ENCODE data around the gene EML6.

The EML6 gene

DNA sequence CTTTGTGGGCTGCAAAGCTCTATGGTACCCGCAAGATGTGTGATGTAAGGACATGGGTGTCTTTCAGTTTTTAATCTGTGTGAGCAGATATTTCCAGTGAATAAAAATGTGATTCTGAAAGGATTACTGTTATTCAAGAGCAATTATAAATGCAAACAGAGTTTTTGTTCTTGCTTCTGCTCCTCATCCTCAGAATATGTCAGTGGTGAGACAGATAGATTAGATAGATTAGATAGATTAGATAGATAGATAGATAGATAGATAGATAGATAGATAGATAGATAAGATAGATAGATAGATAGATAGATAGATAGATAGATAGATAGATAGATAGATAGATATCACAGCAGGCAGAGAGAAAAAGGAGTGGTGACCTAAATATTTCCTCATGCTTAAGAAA lies 184.2 kb downstream of the EML6 start:
- Histone ChIP-seq H3K4ac (ENCODE audit: low read depth, low read length) (no peak overlapping the region), H2BK5ac (ENCODE audit: low read length) (no peak overlapping the region), H3K79me2 (ENCODE audit: control insufficient read depth, insufficient read depth, low read length) (no peaks in the 10 kb centered on the region), H3K4me1 (ENCODE audit: control insufficient read depth, low read depth, low read length) (peaks cover 1% of the 10 kb centered on the region), H3K23ac (ENCODE audit: low read length) (no peak overlapping the region), H3K79me1 (ENCODE audit: low read length) (no peaks in the 10 kb centered on the region), H3K27me3 (ENCODE audit: insufficient read depth, low read length, poor library complexity) (no peaks in the 10 kb centered on the region), H3K4me3 (ENCODE audit: low read length) (no peak overlapping the region), H3K27ac (ENCODE audit: low read depth, low read length) (no peak overlapping the region), H3K4me2 (ENCODE audit: low read length) (no peak overlapping the region), H4K8ac (ENCODE audit: low read depth, low read length) (no peak overlapping the region), H3K36me3 (ENCODE audit: control insufficient read depth, insufficient read depth, low read length) (no peaks in the 10 kb centered on the region), H2BK15ac (replicated peaks; ENCODE audit: low read depth) (no peak overlapping the region), H2AK5ac (ENCODE audit: low read length) (no peak overlapping the region), H2BK120ac (ENCODE audit: low read depth, low read length) (no peak overlapping the region), H3K18ac (ENCODE audit: low read length) (no peak overlapping the region), H4K5ac (ENCODE audit: low read length) (no peak overlapping the region), H3K9ac (ENCODE audit: low read length) (no peak overlapping the region), H3K56ac (ENCODE audit: low read length) (no peak overlapping the region)
- WGBS (ENCODE audit: extremely low coverage, insufficient coverage, low lambda C conversion rate): no CpG with 5 or more reads among the region's 1 CpG
- DNase-seq: no peak

DNA sequence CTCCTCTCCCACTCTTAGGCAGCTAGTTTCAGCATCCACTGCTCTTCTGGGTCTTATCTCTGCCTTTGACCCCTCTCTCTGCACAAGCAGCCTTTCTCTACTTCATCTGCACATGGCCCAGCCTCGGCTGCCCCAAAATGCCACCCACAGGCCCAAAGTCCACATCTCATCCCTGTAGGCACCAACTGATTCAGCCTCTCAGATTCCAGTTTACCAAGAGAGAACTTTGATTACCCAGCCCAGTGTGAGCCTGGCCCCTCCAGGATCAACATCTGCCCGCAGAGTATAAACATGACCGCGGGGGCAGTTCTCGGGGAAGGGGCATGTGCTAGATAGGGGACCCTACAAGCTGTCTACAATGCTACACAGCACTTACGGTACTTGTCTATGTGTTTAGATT lies 185.1 kb downstream of the EML6 start:
- no peak for DNase-seq

DNA sequence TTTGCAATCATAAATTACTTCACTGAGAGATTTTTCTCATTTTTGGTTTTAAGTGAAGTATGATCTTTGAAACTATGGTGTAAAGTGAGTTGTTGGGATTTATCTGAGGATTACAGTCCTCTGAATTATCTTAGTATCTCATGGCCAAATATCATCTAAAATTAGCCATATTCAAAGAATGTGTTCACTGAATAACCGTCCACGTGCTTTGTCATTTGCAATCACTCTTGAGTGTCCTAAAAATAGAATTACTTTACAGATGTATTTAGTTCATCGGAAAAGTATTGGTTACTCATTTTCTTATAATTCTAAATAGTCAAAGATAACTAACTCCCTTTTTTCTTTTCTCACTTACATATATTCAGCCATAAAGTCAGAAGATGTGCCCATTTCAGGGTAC lies 185.5 kb downstream of the EML6 start:
- no peak overlapping the region for H2BK120ac ChIP-seq (ENCODE audit: low read depth, low read length)
- no peak overlapping the region for H3K4ac ChIP-seq (ENCODE audit: low read depth, low read length)
- no peak overlapping the region for H2BK15ac ChIP-seq (replicated peaks; ENCODE audit: low read depth)
- no peak overlapping the region for H2AK5ac ChIP-seq (ENCODE audit: low read length)
- no peak overlapping the region for H3K27ac ChIP-seq (ENCODE audit: low read depth, low read length)
- H3K79me2 ChIP-seq (ENCODE audit: control insufficient read depth, insufficient read depth, low read length): no peaks in the 10 kb centered on the region
- peaks cover 1% of the 10 kb centered on the region for H3K4me1 ChIP-seq (ENCODE audit: control insufficient read depth, low read depth, low read length)
- H3K36me3 ChIP-seq (ENCODE audit: control insufficient read depth, insufficient read depth, low read length): no peaks in the 10 kb centered on the region
- H3K4me2 ChIP-seq (ENCODE audit: low read length): no peak overlapping the region
- H2BK5ac ChIP-seq (ENCODE audit: low read length): no peak overlapping the region
- no peak overlapping the region for H3K4me3 ChIP-seq (ENCODE audit: low read length)
- no peak overlapping the region for H3K18ac ChIP-seq (ENCODE audit: low read length)
- no peak overlapping the region for H3K23ac ChIP-seq (ENCODE audit: low read length)
- no peaks in the 10 kb centered on the region for H3K27me3 ChIP-seq (ENCODE audit: insufficient read depth, low read length, poor library complexity)
- H3K79me1 ChIP-seq (ENCODE audit: low read length): no peaks in the 10 kb centered on the region
- WGBS (ENCODE audit: extremely low coverage, insufficient coverage, low lambda C conversion rate): no CpG with 5 or more reads among the region's 3 CpGs
- no peak overlapping the region for H4K5ac ChIP-seq (ENCODE audit: low read length)
- H4K8ac ChIP-seq (ENCODE audit: low read depth, low read length): no peak overlapping the region
- no peak for DNase-seq
- no peak overlapping the region for H3K56ac ChIP-seq (ENCODE audit: low read length)
- H3K9ac ChIP-seq (ENCODE audit: low read length): no peak overlapping the region

More for the DNA sequence above, 185.1 kb downstream of the EML6 start:
- H3K27me3 ChIP-seq (ENCODE audit: insufficient read depth, low read length, poor library complexity): no peaks in the 10 kb centered on the region
- H2BK5ac ChIP-seq (ENCODE audit: low read length): no peak overlapping the region
- no peak overlapping the region for H4K8ac ChIP-seq (ENCODE audit: low read depth, low read length)
- no peak overlapping the region for H3K23ac ChIP-seq (ENCODE audit: low read length)
- no CpG with 5 or more reads among the region's 6 CpGs for WGBS (ENCODE audit: extremely low coverage, insufficient coverage, low lambda C conversion rate)
- H3K18ac ChIP-seq (ENCODE audit: low read length): no peak overlapping the region
- no peaks in the 10 kb centered on the region for H3K79me2 ChIP-seq (ENCODE audit: control insufficient read depth, insufficient read depth, low read length)
- peaks cover 1% of the 10 kb centered on the region for H3K4me1 ChIP-seq (ENCODE audit: control insufficient read depth, low read depth, low read length)
- no peak overlapping the region for H2BK15ac ChIP-seq (replicated peaks; ENCODE audit: low read depth)
- H3K27ac ChIP-seq (ENCODE audit: low read depth, low read length): no peak overlapping the region
- no peak overlapping the region for H2BK120ac ChIP-seq (ENCODE audit: low read depth, low read length)
- H2AK5ac ChIP-seq (ENCODE audit: low read length): no peak overlapping the region
- no peak overlapping the region for H3K9ac ChIP-seq (ENCODE audit: low read length)
- no peaks in the 10 kb centered on the region for H3K79me1 ChIP-seq (ENCODE audit: low read length)
- H3K4me2 ChIP-seq (ENCODE audit: low read length): no peak overlapping the region
- H3K56ac ChIP-seq (ENCODE audit: low read length): no peak overlapping the region
- no peaks in the 10 kb centered on the region for H3K36me3 ChIP-seq (ENCODE audit: control insufficient read depth, insufficient read depth, low read length)
- H4K5ac ChIP-seq (ENCODE audit: low read length): no peak overlapping the region
- H3K4ac ChIP-seq (ENCODE audit: low read depth, low read length): no peak overlapping the region
- no peak overlapping the region for H3K4me3 ChIP-seq (ENCODE audit: low read length)

DNA sequence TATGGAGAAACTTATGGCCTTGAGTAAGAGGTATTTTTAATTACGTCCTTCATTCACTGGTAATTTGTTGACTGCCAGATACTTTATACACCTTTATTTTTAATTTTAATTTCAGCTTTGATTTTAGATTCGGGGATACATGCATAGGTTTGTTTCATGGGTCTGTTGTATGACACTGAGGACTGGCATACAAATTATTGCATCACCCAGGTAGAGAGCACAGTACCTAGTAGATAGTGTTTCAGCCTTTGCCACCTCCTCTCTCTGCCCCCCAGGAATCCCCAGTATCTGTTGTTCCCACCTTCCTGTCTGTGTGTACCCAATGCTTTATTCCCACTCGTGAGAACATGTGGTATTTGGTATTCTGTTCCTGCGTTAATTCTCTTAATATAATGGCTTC lies 188.8 kb downstream of the EML6 start:
- no CpG with 5 or more reads among the region's 4 CpGs for WGBS (ENCODE audit: extremely low coverage, insufficient coverage, low lambda C conversion rate)
- Histone ChIP-seq H2BK15ac (replicated peaks; ENCODE audit: low read depth) (no peak overlapping the region), H3K79me2 (ENCODE audit: control insufficient read depth, insufficient read depth, low read length) (no peaks in the 10 kb centered on the region), H2BK5ac (ENCODE audit: low read length) (no peak overlapping the region), H2AK5ac (ENCODE audit: low read length) (no peak overlapping the region), H3K18ac (ENCODE audit: low read length) (no peak overlapping the region), H3K27ac (ENCODE audit: low read depth, low read length) (no peak overlapping the region), H3K56ac (ENCODE audit: low read length) (no peak overlapping the region), H3K79me1 (ENCODE audit: low read length) (no peaks in the 10 kb centered on the region), H3K4ac (ENCODE audit: low read depth, low read length) (no peak overlapping the region), H4K5ac (ENCODE audit: low read length) (no peak overlapping the region), H3K4me1 (ENCODE audit: control insufficient read depth, low read depth, low read length) (no peaks in the 10 kb centered on the region), H3K27me3 (ENCODE audit: insufficient read depth, low read length, poor library complexity) (no peaks in the 10 kb centered on the region), H3K23ac (ENCODE audit: low read length) (no peak overlapping the region), H3K9ac (ENCODE audit: low read length) (no peak overlapping the region), H2BK120ac (ENCODE audit: low read depth, low read length) (no peak overlapping the region), H3K4me2 (ENCODE audit: low read length) (no peak overlapping the region), H3K36me3 (ENCODE audit: control insufficient read depth, insufficient read depth, low read length) (no peaks in the 10 kb centered on the region), H3K4me3 (ENCODE audit: low read length) (no peak overlapping the region), H4K8ac (ENCODE audit: low read depth, low read length) (no peak overlapping the region)
- no peak for DNase-seq

DNA sequence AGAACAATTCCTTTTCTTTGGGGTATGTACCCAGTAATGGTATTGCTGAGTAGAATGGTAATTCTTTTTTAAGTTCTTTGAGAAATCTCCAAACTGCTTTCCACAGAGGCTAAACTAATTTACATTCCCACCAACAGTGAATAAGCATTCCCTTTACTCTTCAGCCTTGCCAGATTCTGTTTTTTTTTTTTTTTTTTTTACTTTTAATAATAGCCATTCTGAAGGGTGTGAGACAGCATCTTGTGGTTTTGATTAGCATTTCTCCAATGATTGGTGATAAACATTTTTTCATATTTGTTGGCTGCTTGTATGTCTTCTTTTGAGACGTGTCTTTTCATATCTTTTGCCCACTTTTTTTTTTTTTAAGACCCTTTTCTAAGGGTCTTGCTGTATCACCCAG lies 189.4 kb downstream of the EML6 start:
- no peak overlapping the region for H2BK120ac ChIP-seq (ENCODE audit: low read depth, low read length)
- no peak overlapping the region for H3K4ac ChIP-seq (ENCODE audit: low read depth, low read length)
- no peak overlapping the region for H3K4me2 ChIP-seq (ENCODE audit: low read length)
- no peak overlapping the region for H3K9ac ChIP-seq (ENCODE audit: low read length)
- H3K27ac ChIP-seq (ENCODE audit: low read depth, low read length): no peak overlapping the region
- H3K79me1 ChIP-seq (ENCODE audit: low read length): no peaks in the 10 kb centered on the region
- no peak for DNase-seq
- H4K8ac ChIP-seq (ENCODE audit: low read depth, low read length): no peak overlapping the region
- no peak overlapping the region for H2BK15ac ChIP-seq (replicated peaks; ENCODE audit: low read depth)
- H2AK5ac ChIP-seq (ENCODE audit: low read length): no peak overlapping the region
- H3K56ac ChIP-seq (ENCODE audit: low read length): no peak overlapping the region
- H3K27me3 ChIP-seq (ENCODE audit: insufficient read depth, low read length, poor library complexity): no peaks in the 10 kb centered on the region
- no peaks in the 10 kb centered on the region for H3K4me1 ChIP-seq (ENCODE audit: control insufficient read depth, low read depth, low read length)
- H3K4me3 ChIP-seq (ENCODE audit: low read length): no peak overlapping the region
- no peaks in the 10 kb centered on the region for H3K79me2 ChIP-seq (ENCODE audit: control insufficient read depth, insufficient read depth, low read length)
- H4K5ac ChIP-seq (ENCODE audit: low read length): no peak overlapping the region
- no CpG with 5 or more reads among the region's 1 CpG for WGBS (ENCODE audit: extremely low coverage, insufficient coverage, low lambda C conversion rate)
- H3K36me3 ChIP-seq (ENCODE audit: control insufficient read depth, insufficient read depth, low read length): no peaks in the 10 kb centered on the region
- no peak overlapping the region for H3K18ac ChIP-seq (ENCODE audit: low read length)
- H3K23ac ChIP-seq (ENCODE audit: low read length): no peak overlapping the region
- no peak overlapping the region for H2BK5ac ChIP-seq (ENCODE audit: low read length)

DNA sequence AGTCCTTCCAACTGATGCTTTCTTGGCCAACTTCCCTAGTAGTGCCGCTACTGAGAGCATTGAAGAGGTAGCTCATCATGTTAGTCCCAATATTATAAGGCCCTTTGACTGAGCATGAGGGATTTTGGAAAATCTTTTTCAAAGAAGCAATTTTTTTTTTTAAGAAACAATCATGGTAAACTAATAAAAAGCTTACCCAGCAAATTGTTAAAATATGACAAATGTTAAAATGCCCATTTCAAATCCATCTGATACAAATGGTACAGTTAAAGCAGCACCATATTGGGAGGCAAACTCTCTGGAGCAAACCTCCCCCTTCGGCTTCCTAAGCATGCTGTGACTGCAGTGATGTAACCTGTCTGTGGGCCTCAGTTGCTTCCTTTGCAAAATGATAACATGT lies 191.2 kb downstream of the EML6 start:
- no peak overlapping the region for H4K5ac ChIP-seq (ENCODE audit: low read length)
- no peak overlapping the region for H3K4me2 ChIP-seq (ENCODE audit: low read length)
- H3K36me3 ChIP-seq (ENCODE audit: control insufficient read depth, insufficient read depth, low read length): no peaks in the 10 kb centered on the region
- WGBS (ENCODE audit: extremely low coverage, insufficient coverage, low lambda C conversion rate): no CpG with 5 or more reads among the region's 2 CpGs
- H2BK15ac ChIP-seq (replicated peaks; ENCODE audit: low read depth): no peak overlapping the region
- H2AK5ac ChIP-seq (ENCODE audit: low read length): no peak overlapping the region
- no peak overlapping the region for H3K18ac ChIP-seq (ENCODE audit: low read length)
- no peaks in the 10 kb centered on the region for H3K27me3 ChIP-seq (ENCODE audit: insufficient read depth, low read length, poor library complexity)
- H3K27ac ChIP-seq (ENCODE audit: low read depth, low read length): no peak overlapping the region
- no peak overlapping the region for H3K9ac ChIP-seq (ENCODE audit: low read length)
- no peaks in the 10 kb centered on the region for H3K79me2 ChIP-seq (ENCODE audit: control insufficient read depth, insufficient read depth, low read length)
- no peak for DNase-seq
- H3K4me1 ChIP-seq (ENCODE audit: control insufficient read depth, low read depth, low read length): no peaks in the 10 kb centered on the region
- no peak overlapping the region for H4K8ac ChIP-seq (ENCODE audit: low read depth, low read length)
- H3K4ac ChIP-seq (ENCODE audit: low read depth, low read length): no peak overlapping the region
- no peaks in the 10 kb centered on the region for H3K79me1 ChIP-seq (ENCODE audit: low read length)
- no peak overlapping the region for H3K4me3 ChIP-seq (ENCODE audit: low read length)
- H3K23ac ChIP-seq (ENCODE audit: low read length): no peak overlapping the region
- no peak overlapping the region for H3K56ac ChIP-seq (ENCODE audit: low read length)
- no peak overlapping the region for H2BK120ac ChIP-seq (ENCODE audit: low read depth, low read length)
- no peak overlapping the region for H2BK5ac ChIP-seq (ENCODE audit: low read length)

Data from mesendoderm (in vitro differentiated cells).